PC-9 (cell line): ENCODE data around the gene PKD1L1. TPM values are rescaled to one million over a fixed set of nuclear protein-coding genes. Genes with fewer than 3 reads are reported as not detected.

Experiments used
- BruUV-seq: library from RNA; stranded (reverse); fragments of 400-500 nt; replicated peaks from 2 replicates; lab custom pipeline; 2021; lab: Mats Ljungman, UMichigan
- CTCF ChIA-PET: fragments of 300-600 bp; sonication (Branson Sonifier 250); formaldehyde crosslinking; loops from one replicate; lab custom pipeline; 2022; ENCODE audit warnings: antibody characterized with exemption; lab: Charles Lee
- POLR2A ChIA-PET: fragments of 300-600 bp; sonication (Branson Sonifier 250); formaldehyde crosslinking; loops from one replicate; lab custom pipeline; 2022; ENCODE audit warnings: antibody characterized with exemption; ENCODE audit not compliant: unreplicated experiment; lab: Charles Lee
- DNase-seq, 2 experiments: peaks; one replicate each; pipeline versions ENCODE4 v3.0.0 to v3.0.0-alpha.2; 2015 to 2022; ENCODE audit warnings: mixed read lengths in 1 of 2
- H2AFZ ChIP-seq: fragments of 200-600 bp; sonication (generic); 2 replicates; pipeline ENCODE4 v1.8.1; 2017; ENCODE audit warnings: antibody characterized with exemption
- H3F3A ChIP-seq: fragments of 200-600 bp; sonication (generic); 2 replicates; pipeline ENCODE4 v1.8.1; 2017; ENCODE audit warnings: antibody characterized with exemption, mild to moderate bottlenecking, low read depth; ENCODE audit not compliant: insufficient read depth
- H3K27ac ChIP-seq: fragments of 200-600 bp; sonication (generic); 2 replicates; pipeline ENCODE4 v1.6.1; 2016; ENCODE audit warnings: mixed run types
- H3K27me3 ChIP-seq: fragments of 200-600 bp; sonication (generic); 2 replicates; pipeline ENCODE4 v1.6.1; 2016; ENCODE audit warnings: low read depth, mixed run types; ENCODE audit not compliant: insufficient read depth
- H3K36me3 ChIP-seq: fragments of 200-600 bp; sonication (generic); 2 replicates; pipeline ENCODE4 v1.6.1; 2016; ENCODE audit warnings: low read depth, mixed run types
- H3K4me1 ChIP-seq: fragments of 200-600 bp; sonication (generic); replicated peaks from 2 replicates; pipeline ENCODE4 v1.6.1; 2016; ENCODE audit warnings: mixed run types; ENCODE audit not compliant: insufficient read depth
- H3K4me2 ChIP-seq: fragments of 200-600 bp; sonication (generic); 2 replicates; pipeline ENCODE4 v1.6.1; 2017; ENCODE audit warnings: mixed run types
- H3K4me3 ChIP-seq: fragments of 200-600 bp; sonication (generic); 2 replicates; pipeline ENCODE4 v1.6.1; 2016; ENCODE audit warnings: mixed run types
- H3K79me2 ChIP-seq: fragments of 200-600 bp; sonication (generic); 2 replicates; pipeline ENCODE4 v1.6.1; 2017; ENCODE audit warnings: low read depth, mixed run types
- H3K9me2 ChIP-seq: fragments of 200-600 bp; sonication (generic); 2 replicates; pipeline ENCODE4 v1.8.1; 2017; ENCODE audit warnings: mild to moderate bottlenecking; ENCODE audit not compliant: insufficient read depth
- H3K9me3 ChIP-seq: fragments of 200-600 bp; sonication (generic); 2 replicates; pipeline ENCODE4 v1.8.1; 2016; ENCODE audit warnings: low read depth; ENCODE audit not compliant: insufficient read depth
- H4K20me1 ChIP-seq: fragments of 200-600 bp; sonication (generic); 2 replicates; pipeline ENCODE4 v1.8.1; 2017; ENCODE audit not compliant: insufficient read depth
- EZH2 ChIP-seq: fragments of 200-600 bp; sonication (generic); IDR thresholded peaks from 2 replicates; pipeline ENCODE4 v1.8.0; 2017; ENCODE audit warnings: antibody characterized with exemption, low read depth
- intact Hi-C: fragments of 100-400 bp; cut with micrococcal nuclease; formaldehyde crosslinking; loops from one replicate; pipeline ENCODE4 v1.10.0; 2022; ENCODE audit not compliant: unreplicated experiment
- total RNA-seq: library from RNA; stranded (reverse); gene quantifications from 2 replicates; pipeline ENCODE4 v1.2.3, GENCODE V29; 2021
- TF ChIP-seq, protein P1 (sequence below): fragments of 200-600 bp; sonication (generic); conservative IDR thresholded peaks from 2 replicates; pipeline ENCODE4 v1.6.1; 2017; ENCODE audit warnings: mixed run types, antibody characterized with exemption, mild to moderate bottlenecking, moderate library complexity

Gene PKD1L1
- total RNA-seq, 1 experiment from 2014 or later, result 0.07 TPM

DNA sequence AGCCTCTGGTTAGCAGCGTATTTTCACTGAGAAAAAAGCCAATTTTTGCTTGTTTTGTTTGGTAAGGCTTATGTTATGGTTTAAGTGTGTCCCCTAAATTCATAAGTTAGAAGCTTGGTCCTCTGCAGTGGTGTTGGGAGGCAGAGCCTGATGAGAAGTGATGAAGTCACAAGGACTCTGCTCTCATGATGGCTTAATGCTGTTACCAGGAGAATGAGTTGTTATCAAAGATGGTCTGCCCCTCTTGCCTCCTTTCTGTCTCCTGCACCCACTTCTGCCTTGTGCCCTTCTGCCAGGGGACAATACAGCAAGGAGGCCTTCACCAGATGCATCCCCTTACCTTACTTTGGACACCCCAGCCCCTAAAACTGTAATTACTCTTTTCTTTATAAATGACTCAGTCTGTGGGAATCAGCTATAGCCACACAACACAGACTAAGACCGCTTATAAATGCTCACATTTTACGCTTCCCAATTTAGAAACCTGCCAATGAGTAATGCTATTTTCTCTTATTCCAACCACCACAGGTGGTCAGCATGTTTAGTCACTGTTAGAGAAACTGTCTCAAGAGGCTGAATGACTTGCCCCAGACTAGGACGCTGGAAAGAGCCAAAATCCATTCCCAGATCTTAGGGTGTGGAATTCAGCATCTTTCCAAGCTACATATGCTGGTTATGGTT is 6.1 kb upstream of the PKD1L1 start:
- BruUV-seq, result no TSS peak
- Histone ChIP-seq H3K9me2 (no peaks in the 10 kb centered on the region), H3K4me3 (no peak overlapping the region), H3K4me2 (no peak overlapping the region), H3K27ac (no peak overlapping the region), H3F3A (peaks cover 26% of the 10 kb centered on the region), H3K36me3 (0 out of 2 replicates have a peak, but pooled peaks cover 13% of the 10 kb centered on the region), H4K20me1 (no peaks in the 10 kb centered on the region), H3K27me3 (no peaks in the 10 kb centered on the region), H3K4me1 (peaks cover 26% of the 10 kb centered on the region), H3K9me3 (no peaks in the 10 kb centered on the region), H2AFZ (no peak overlapping the region), H3K79me2 (no peaks in the 10 kb centered on the region)
- ChIA-PET CTCF (no interaction called here), POLR2A (no interaction called here)
- TF ChIP-seq, protein P1, sequence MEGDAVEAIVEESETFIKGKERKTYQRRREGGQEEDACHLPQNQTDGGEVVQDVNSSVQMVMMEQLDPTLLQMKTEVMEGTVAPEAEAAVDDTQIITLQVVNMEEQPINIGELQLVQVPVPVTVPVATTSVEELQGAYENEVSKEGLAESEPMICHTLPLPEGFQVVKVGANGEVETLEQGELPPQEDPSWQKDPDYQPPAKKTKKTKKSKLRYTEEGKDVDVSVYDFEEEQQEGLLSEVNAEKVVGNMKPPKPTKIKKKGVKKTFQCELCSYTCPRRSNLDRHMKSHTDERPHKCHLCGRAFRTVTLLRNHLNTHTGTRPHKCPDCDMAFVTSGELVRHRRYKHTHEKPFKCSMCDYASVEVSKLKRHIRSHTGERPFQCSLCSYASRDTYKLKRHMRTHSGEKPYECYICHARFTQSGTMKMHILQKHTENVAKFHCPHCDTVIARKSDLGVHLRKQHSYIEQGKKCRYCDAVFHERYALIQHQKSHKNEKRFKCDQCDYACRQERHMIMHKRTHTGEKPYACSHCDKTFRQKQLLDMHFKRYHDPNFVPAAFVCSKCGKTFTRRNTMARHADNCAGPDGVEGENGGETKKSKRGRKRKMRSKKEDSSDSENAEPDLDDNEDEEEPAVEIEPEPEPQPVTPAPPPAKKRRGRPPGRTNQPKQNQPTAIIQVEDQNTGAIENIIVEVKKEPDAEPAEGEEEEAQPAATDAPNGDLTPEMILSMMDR, result no peak
- TF ChIP-seq EZH2, result no peak
- intact Hi-C loops, result no loop called here
- DNase-seq, result no peak

DNA sequence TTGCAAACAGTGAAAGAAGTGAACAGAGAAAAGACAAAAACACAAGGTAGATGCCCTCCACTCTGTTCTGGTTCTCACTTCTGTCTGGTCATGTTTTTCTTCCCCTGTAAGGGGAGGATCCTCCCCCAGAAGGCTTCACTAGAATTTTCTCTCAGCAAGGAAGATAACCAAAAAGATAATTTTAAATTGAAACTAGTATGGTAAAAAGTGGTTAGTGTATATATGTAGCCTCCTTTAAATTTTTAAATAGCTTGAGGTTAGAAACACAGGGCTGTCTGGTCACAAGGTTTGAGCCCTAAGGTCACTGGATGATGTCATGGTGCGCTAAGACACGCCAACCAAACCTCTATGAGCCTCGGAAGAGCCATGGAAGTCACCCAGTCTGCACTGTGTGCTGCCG is 5.6 kb upstream of the PKD1L1 start:
- H3K9me2 ChIP-seq, result no peaks in the 10 kb centered on the region
- H2AFZ ChIP-seq, result no peak overlapping the region
- intact Hi-C loops, result no loop called here
- ChIA-PET CTCF (no interaction called here), POLR2A (no interaction called here)
- H4K20me1 ChIP-seq, result no peaks in the 10 kb centered on the region
- peaks cover 26% of the 10 kb centered on the region for H3K4me1 ChIP-seq
- no peak overlapping the region for H3K4me2 ChIP-seq
- H3K36me3 ChIP-seq, result 0 out of 2 replicates have a peak, but pooled peaks cover 13% of the 10 kb centered on the region
- peaks cover 26% of the 10 kb centered on the region for H3F3A ChIP-seq
- DNase-seq, result no peak
- TF ChIP-seq, protein P1, result no peak
- TF ChIP-seq EZH2, result no peak
- no peaks in the 10 kb centered on the region for H3K79me2 ChIP-seq
- no TSS peak for BruUV-seq
- no peak overlapping the region for H3K4me3 ChIP-seq
- H3K9me3 ChIP-seq, result no peaks in the 10 kb centered on the region
- H3K27ac ChIP-seq, result no peak overlapping the region
- H3K27me3 ChIP-seq, result no peaks in the 10 kb centered on the region

DNA sequence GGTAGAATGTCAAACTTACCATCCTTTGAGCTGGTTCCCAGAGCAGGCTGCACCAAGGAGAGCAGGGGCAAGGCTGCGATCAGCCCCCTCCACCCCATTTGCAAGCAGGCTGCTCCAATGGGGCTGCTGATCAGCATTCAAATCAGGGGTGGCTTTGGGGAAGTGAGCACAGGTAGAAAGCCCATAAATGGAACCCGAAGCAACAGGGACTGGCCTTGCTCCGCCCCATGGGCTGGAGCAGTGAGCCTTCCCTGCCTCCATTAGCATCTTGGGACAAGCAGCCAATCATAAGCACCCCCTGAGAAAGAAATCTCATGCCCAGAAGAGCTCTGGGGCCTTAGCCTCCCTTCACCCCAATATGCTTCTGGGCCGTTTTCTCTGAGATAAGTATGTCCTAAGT is 4.0 kb upstream of the PKD1L1 start:
- no peaks in the 10 kb centered on the region for H3K27me3 ChIP-seq
- BruUV-seq, result TSS peak; percentile 9
- TF ChIP-seq EZH2, result no peak
- no peak for DNase-seq
- H3K79me2 ChIP-seq, result no peaks in the 10 kb centered on the region
- CTCF ChIA-PET, result interaction anchor here (0.6 kb wide), 1 partner anchor 48 kb away, joined by 3 read pairs; no protein-coding TSS in a partner anchor
- H2AFZ ChIP-seq, result no peak overlapping the region
- no peaks in the 10 kb centered on the region for H3K9me2 ChIP-seq
- POLR2A ChIA-PET, result interaction anchor here (0.6 kb wide), 1 partner anchor 87 kb away, joined by 3 read pairs; no protein-coding TSS in a partner anchor
- H3K36me3 ChIP-seq, result 0 out of 2 replicates have a peak, but pooled peaks cover 8% of the 10 kb centered on the region
- no peak overlapping the region for H3K27ac ChIP-seq
- H4K20me1 ChIP-seq, result no peaks in the 10 kb centered on the region
- no peaks in the 10 kb centered on the region for H3K9me3 ChIP-seq
- no peak overlapping the region for H3K4me3 ChIP-seq
- H3K4me2 ChIP-seq, result 0 out of 2 replicates have a peak overlapping the region, but pooled peaks have one; percentile 39
- H3K4me1 ChIP-seq, result peaks cover 26% of the 10 kb centered on the region
- intact Hi-C loops, result no loop called here
- H3F3A ChIP-seq, result peaks cover 26% of the 10 kb centered on the region
